Measurements from ENCODE around the gene IL25. TPM values are rescaled to one million over a fixed set of nuclear protein-coding genes. Genes with fewer than 3 reads are reported as not detected.
"Not testable (repeated sequence)": the region's sequence is repeated elsewhere in the genome, so short reads cannot be mapped to it uniquely, and the experiment has no call there.

Gene IL25
- total and polyA plus RNA-seq, 10 of the 15 experiments (the other 5 are each of a cell fraction or from before 2014, with no cell fraction given): not detected

- TF ChIP-seq BCLAF1 (IDR thresholded peaks at IDR 0.05): no peak
- TF ChIP-seq, protein P1, sequence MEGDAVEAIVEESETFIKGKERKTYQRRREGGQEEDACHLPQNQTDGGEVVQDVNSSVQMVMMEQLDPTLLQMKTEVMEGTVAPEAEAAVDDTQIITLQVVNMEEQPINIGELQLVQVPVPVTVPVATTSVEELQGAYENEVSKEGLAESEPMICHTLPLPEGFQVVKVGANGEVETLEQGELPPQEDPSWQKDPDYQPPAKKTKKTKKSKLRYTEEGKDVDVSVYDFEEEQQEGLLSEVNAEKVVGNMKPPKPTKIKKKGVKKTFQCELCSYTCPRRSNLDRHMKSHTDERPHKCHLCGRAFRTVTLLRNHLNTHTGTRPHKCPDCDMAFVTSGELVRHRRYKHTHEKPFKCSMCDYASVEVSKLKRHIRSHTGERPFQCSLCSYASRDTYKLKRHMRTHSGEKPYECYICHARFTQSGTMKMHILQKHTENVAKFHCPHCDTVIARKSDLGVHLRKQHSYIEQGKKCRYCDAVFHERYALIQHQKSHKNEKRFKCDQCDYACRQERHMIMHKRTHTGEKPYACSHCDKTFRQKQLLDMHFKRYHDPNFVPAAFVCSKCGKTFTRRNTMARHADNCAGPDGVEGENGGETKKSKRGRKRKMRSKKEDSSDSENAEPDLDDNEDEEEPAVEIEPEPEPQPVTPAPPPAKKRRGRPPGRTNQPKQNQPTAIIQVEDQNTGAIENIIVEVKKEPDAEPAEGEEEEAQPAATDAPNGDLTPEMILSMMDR (IDR thresholded peaks at IDR 0.05 in 2 of 3, conservative IDR thresholded peaks at IDR 0.05 in 1 of 3; ENCODE audit: control insufficient read depth in 2 of 3, extremely low read depth in 1 of 3, insufficient read depth in 1 of 3, low read depth in 3 of 3, low read length in 3 of 3): no peak
- TF ChIP-seq RBBP5 (conservative IDR thresholded peaks at IDR 0.05): no peak
Measured at GRCh38 chr14:23425169-23425568, 52.6 kb downstream of the IL25 start (continued).

DNA sequence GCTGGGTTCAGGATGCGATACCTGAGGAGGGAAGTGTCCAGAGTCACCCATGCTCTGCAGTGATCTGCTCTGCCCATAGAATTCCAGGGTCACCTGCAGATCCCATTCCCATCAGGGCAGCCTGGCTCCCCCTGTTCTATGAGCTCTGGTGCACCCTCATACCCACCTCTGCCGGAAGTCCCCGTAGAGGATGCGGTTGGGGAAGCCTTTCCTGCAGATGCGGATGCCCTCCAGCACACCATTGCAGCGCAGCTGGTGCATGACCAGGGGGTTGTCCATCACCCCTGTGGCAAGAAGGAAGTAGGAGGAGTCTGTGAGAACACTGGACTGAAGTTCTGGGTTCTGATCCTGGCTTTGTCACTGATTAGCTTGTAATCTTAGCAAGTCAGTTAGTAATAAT is 53.2 kb downstream of the IL25 start:
- H3K36me3 ChIP-seq (ENCODE audit: control insufficient read depth in 2 of 2, insufficient read depth in 2 of 2, low read length in 1 of 2); DNase-seq (ENCODE audit: low read depth, low spot score); H4K20me1 ChIP-seq (ENCODE audit: control insufficient read depth, insufficient read depth); intact Hi-C loops (cut with micrococcal nuclease; ENCODE audit: unreplicated experiment); SMC1A ChIA-PET (ENCODE audit: uncharacterized antibody, unreplicated experiment); H3K9me3 ChIP-seq (replicated peaks; ENCODE audit: control insufficient read depth, insufficient read depth, low read length); in situ Hi-C loops (cut with MboI); H3K79me2 ChIP-seq (ENCODE audit: control insufficient read depth, insufficient read depth, low read length); BruUV-seq (replicated peaks); H3K9ac ChIP-seq (ENCODE audit: control insufficient read depth, insufficient read depth, low read length); H3K4me3 ChIP-seq; H3K27ac ChIP-seq (ENCODE audit: control insufficient read depth, insufficient read depth); H3K4me2 ChIP-seq (ENCODE audit: control insufficient read depth, insufficient read depth); H3K27me3 ChIP-seq (replicated peaks in 1 of 2; ENCODE audit: control insufficient read depth in 2 of 2, insufficient read depth in 2 of 2, low read length in 1 of 2); CTCF ChIA-PET; FAIRE-seq; POLR2A ChIA-PET; RAD21 ChIA-PET (ENCODE audit: unreplicated experiment); H3K4me1 ChIP-seq (ENCODE audit: control insufficient read depth, insufficient read depth, low read length); H2AFZ ChIP-seq (ENCODE audit: control insufficient read depth, low read depth, low read length): not testable (repeated sequence)
- 10% methylated on average over 6 of the region's 6 CpGs for WGBS (ENCODE audit: insufficient coverage, insufficient replicate concordance, low lambda C conversion rate, missing lambda C conversion rate)
- ATAC-seq: peak; percentile 51
- 0 out of 2 replicates have a peak, but pooled peaks have one; percentile 36 for TF ChIP-seq PKNOX1 (IDR thresholded peaks at IDR 0.05)

MicroRNAs encoded within 50 kb of the gene (microRNA counts, 767-probe panel; counts per million panel counts)
- 1,585 counts per million, percentile 60 among the panel's probes with 10 or more counts for microRNA hsa-miR-208a
- microRNA hsa-miR-208b: 1,705 counts per million, percentile 66 among the panel's probes with 10 or more counts

Small RNAs within 50 kb of the gene (microRNA-seq; reads per million reads assigned to microRNA genes)
- gene MIR208A (not detected), gene MIR208B (not detected)

Small RNAs within 50 kb of the gene (small RNA-seq; reads per million reads assigned to genes)
- gene MIR208A (not detected), gene MIR208B (0.74 reads per million, percentile 21 among the genes with 10 or more reads in this experiment)

Other genes starting within 250 kb of the IL25 start
Only the 7 nearest of the 16 such genes appear.
- gene BCL2L2, start 66.0 kb upstream of the IL25 start, total RNA-seq (2014; rRNA removed): 5.8 and 6.3 TPM in 2 replicates
- 7.9 and 8.3 TPM in 2 replicates for gene BCL2L2, start 66.0 kb upstream of the IL25 start, total RNA-seq (2014; rRNA removed; fragmentation: Illumina TruSeq; extraction: Trizol)
- gene BCL2L2, start 66.0 kb upstream of the IL25 start, total RNA-seq (2021): 9.7 and 12.5 TPM in 2 replicates
- 14.7 and 15.4 TPM in 2 replicates for gene BCL2L2, start 66.0 kb upstream of the IL25 start, polyA plus RNA-seq (2011; rRNA removed)
- 9.6 and 10.1 TPM in 2 replicates for gene BCL2L2, start 66.0 kb upstream of the IL25 start, polyA plus RNA-seq (2014; fragmentation: Illumina TruSeq; extraction: Trizol)
- gene BCL2L2, start 66.0 kb upstream of the IL25 start, polyA plus RNA-seq (2014; fragmentation: Nextera tagmentation; extraction: Ambion mirVana): 1 to 10 TPM; 1.4 to 3.1 TPM
- 13.3 and 14.0 TPM in 2 replicates for gene BCL2L2, start 66.0 kb upstream of the IL25 start, polyA plus RNA-seq (2014; rRNA removed)
- gene BCL2L2, start 66.0 kb upstream of the IL25 start, polyA plus RNA-seq (2016; fragmentation: Nextera tagmentation; extraction: Ambion mirVana): 1 to 10 TPM; 1.5 to 2.2 TPM
- 83.4 and 90.6 TPM in 2 replicates for gene PABPN1, start 51.4 kb upstream of the IL25 start, total RNA-seq (2014; rRNA removed)
- gene PABPN1, start 51.4 kb upstream of the IL25 start, total RNA-seq (2014; rRNA removed; fragmentation: Illumina TruSeq; extraction: Trizol): 106 TPM in 2 replicates
- gene PABPN1, start 51.4 kb upstream of the IL25 start, total RNA-seq (2021): 189 and 206 TPM in 2 replicates
- 222 and 248 TPM in 2 replicates for gene PABPN1, start 51.4 kb upstream of the IL25 start, polyA plus RNA-seq (2011; rRNA removed)
- 206 and 231 TPM in 2 replicates for gene PABPN1, start 51.4 kb upstream of the IL25 start, polyA plus RNA-seq (2014; fragmentation: Illumina TruSeq; extraction: Trizol)
- 10 to 100 TPM; 31.3 to 35.6 TPM for gene PABPN1, start 51.4 kb upstream of the IL25 start, polyA plus RNA-seq (2014; fragmentation: Nextera tagmentation; extraction: Ambion mirVana)
- gene PABPN1, start 51.4 kb upstream of the IL25 start, polyA plus RNA-seq (2014; rRNA removed): 149 and 158 TPM in 2 replicates
- gene PABPN1, start 51.4 kb upstream of the IL25 start, polyA plus RNA-seq (2016; fragmentation: Nextera tagmentation; extraction: Ambion mirVana): 10 to 100 TPM; 76.8 to 99.4 TPM
- gene SLC22A17, start 19.9 kb upstream of the IL25 start, total RNA-seq (2014; rRNA removed): not detected in 2 replicates
- not detected in 2 replicates for gene SLC22A17, start 19.9 kb upstream of the IL25 start, total RNA-seq (2014; rRNA removed; fragmentation: Illumina TruSeq; extraction: Trizol)
- gene SLC22A17, start 19.9 kb upstream of the IL25 start, total RNA-seq (2021): 0.11 TPM in 1 of 2 replicates, not detected in the other
- gene SLC22A17, start 19.9 kb upstream of the IL25 start, polyA plus RNA-seq (2011; rRNA removed): not detected in 2 replicates
- not detected in 2 replicates for gene SLC22A17, start 19.9 kb upstream of the IL25 start, polyA plus RNA-seq (2014; fragmentation: Illumina TruSeq; extraction: Trizol)
- not detected for gene SLC22A17, start 19.9 kb upstream of the IL25 start, polyA plus RNA-seq (2014; fragmentation: Nextera tagmentation; extraction: Ambion mirVana)
- gene SLC22A17, start 19.9 kb upstream of the IL25 start, polyA plus RNA-seq (2014; rRNA removed): not detected in 2 replicates
- not detected for gene SLC22A17, start 19.9 kb upstream of the IL25 start, polyA plus RNA-seq (2016; fragmentation: Nextera tagmentation; extraction: Ambion mirVana)
- gene EFS, start 7.6 kb upstream of the IL25 start, total RNA-seq (2014; rRNA removed): not detected in 2 replicates
- gene EFS, start 7.6 kb upstream of the IL25 start, total RNA-seq (2014; rRNA removed; fragmentation: Illumina TruSeq; extraction: Trizol): not detected in 2 replicates
- 0.08 TPM in 1 of 2 replicates, not detected in the other for gene EFS, start 7.6 kb upstream of the IL25 start, total RNA-seq (2021)
- gene EFS, start 7.6 kb upstream of the IL25 start, polyA plus RNA-seq (2011; rRNA removed): not detected in 2 replicates
- gene EFS, start 7.6 kb upstream of the IL25 start, polyA plus RNA-seq (2014; fragmentation: Illumina TruSeq; extraction: Trizol): not detected in 2 replicates
- gene EFS, start 7.6 kb upstream of the IL25 start, polyA plus RNA-seq (2014; fragmentation: Nextera tagmentation; extraction: Ambion mirVana): not detected
- not detected in 2 replicates for gene EFS, start 7.6 kb upstream of the IL25 start, polyA plus RNA-seq (2014; rRNA removed)
- not detected for gene EFS, start 7.6 kb upstream of the IL25 start, polyA plus RNA-seq (2016; fragmentation: Nextera tagmentation; extraction: Ambion mirVana)
- gene CMTM5, start 4.2 kb downstream of the IL25 start, total RNA-seq (2014; rRNA removed): not detected in 2 replicates
- gene CMTM5, start 4.2 kb downstream of the IL25 start, total RNA-seq (2014; rRNA removed; fragmentation: Illumina TruSeq; extraction: Trizol): not detected in 2 replicates
- not detected in 2 replicates for gene CMTM5, start 4.2 kb downstream of the IL25 start, total RNA-seq (2021)
- gene CMTM5, start 4.2 kb downstream of the IL25 start, polyA plus RNA-seq (2011; rRNA removed): not detected in 2 replicates
- gene CMTM5, start 4.2 kb downstream of the IL25 start, polyA plus RNA-seq (2014; fragmentation: Illumina TruSeq; extraction: Trizol): not detected in 2 replicates
- not detected for gene CMTM5, start 4.2 kb downstream of the IL25 start, polyA plus RNA-seq (2014; fragmentation: Nextera tagmentation; extraction: Ambion mirVana)
- not detected in 2 replicates for gene CMTM5, start 4.2 kb downstream of the IL25 start, polyA plus RNA-seq (2014; rRNA removed)
- gene CMTM5, start 4.2 kb downstream of the IL25 start, polyA plus RNA-seq (2016; fragmentation: Nextera tagmentation; extraction: Ambion mirVana): not detected
- not detected in 2 replicates for gene MYH6, start 35.5 kb downstream of the IL25 start, total RNA-seq (2014; rRNA removed)
- not detected in 2 replicates for gene MYH6, start 35.5 kb downstream of the IL25 start, total RNA-seq (2014; rRNA removed; fragmentation: Illumina TruSeq; extraction: Trizol)
- gene MYH6, start 35.5 kb downstream of the IL25 start, total RNA-seq (2021): not detected in 2 replicates
- 0.05 and 0.06 TPM in 2 replicates for gene MYH6, start 35.5 kb downstream of the IL25 start, polyA plus RNA-seq (2011; rRNA removed)
- gene MYH6, start 35.5 kb downstream of the IL25 start, polyA plus RNA-seq (2014; fragmentation: Illumina TruSeq; extraction: Trizol): 0.01 TPM in 1 of 2 replicates, not detected in the other
- gene MYH6, start 35.5 kb downstream of the IL25 start, polyA plus RNA-seq (2014; fragmentation: Nextera tagmentation; extraction: Ambion mirVana): not detected
- not detected in 2 replicates for gene MYH6, start 35.5 kb downstream of the IL25 start, polyA plus RNA-seq (2014; rRNA removed)
- gene MYH6, start 35.5 kb downstream of the IL25 start, polyA plus RNA-seq (2016; fragmentation: Nextera tagmentation; extraction: Ambion mirVana): under 1 TPM in 1 of 2 experiments, not detected in 1; 0.84 TPM
- 0.05 TPM in 1 of 2 replicates, not detected in the other for gene MYH7, start 62.9 kb downstream of the IL25 start, total RNA-seq (2014; rRNA removed)
- 0.04 and 0.05 TPM in 2 replicates for gene MYH7, start 62.9 kb downstream of the IL25 start, total RNA-seq (2014; rRNA removed; fragmentation: Illumina TruSeq; extraction: Trizol)
- gene MYH7, start 62.9 kb downstream of the IL25 start, total RNA-seq (2021): 0.10 and 0.11 TPM in 2 replicates
- 0.01 TPM in 1 of 2 replicates, not detected in the other for gene MYH7, start 62.9 kb downstream of the IL25 start, polyA plus RNA-seq (2011; rRNA removed)
- 0.04 TPM in 1 of 2 replicates, not detected in the other for gene MYH7, start 62.9 kb downstream of the IL25 start, polyA plus RNA-seq (2014; fragmentation: Illumina TruSeq; extraction: Trizol)
- not detected for gene MYH7, start 62.9 kb downstream of the IL25 start, polyA plus RNA-seq (2014; fragmentation: Nextera tagmentation; extraction: Ambion mirVana)
- 0.09 TPM in 2 replicates for gene MYH7, start 62.9 kb downstream of the IL25 start, polyA plus RNA-seq (2014; rRNA removed)
- gene MYH7, start 62.9 kb downstream of the IL25 start, polyA plus RNA-seq (2016; fragmentation: Nextera tagmentation; extraction: Ambion mirVana): under 1 TPM; 0.05 TPM

Data from GM12878 (cell line).